ENCODE results near the gene ZNF579. TPM values are rescaled to one million over a fixed set of nuclear protein-coding genes. Genes with fewer than 3 reads are reported as not detected.

The ZNF579 gene
- total and polyA plus RNA-seq, 2 donors (not counting 3 experiments of a cell fraction or from before 2014, with no cell fraction given) = 11.6 to 15.7 TPM

DNA sequence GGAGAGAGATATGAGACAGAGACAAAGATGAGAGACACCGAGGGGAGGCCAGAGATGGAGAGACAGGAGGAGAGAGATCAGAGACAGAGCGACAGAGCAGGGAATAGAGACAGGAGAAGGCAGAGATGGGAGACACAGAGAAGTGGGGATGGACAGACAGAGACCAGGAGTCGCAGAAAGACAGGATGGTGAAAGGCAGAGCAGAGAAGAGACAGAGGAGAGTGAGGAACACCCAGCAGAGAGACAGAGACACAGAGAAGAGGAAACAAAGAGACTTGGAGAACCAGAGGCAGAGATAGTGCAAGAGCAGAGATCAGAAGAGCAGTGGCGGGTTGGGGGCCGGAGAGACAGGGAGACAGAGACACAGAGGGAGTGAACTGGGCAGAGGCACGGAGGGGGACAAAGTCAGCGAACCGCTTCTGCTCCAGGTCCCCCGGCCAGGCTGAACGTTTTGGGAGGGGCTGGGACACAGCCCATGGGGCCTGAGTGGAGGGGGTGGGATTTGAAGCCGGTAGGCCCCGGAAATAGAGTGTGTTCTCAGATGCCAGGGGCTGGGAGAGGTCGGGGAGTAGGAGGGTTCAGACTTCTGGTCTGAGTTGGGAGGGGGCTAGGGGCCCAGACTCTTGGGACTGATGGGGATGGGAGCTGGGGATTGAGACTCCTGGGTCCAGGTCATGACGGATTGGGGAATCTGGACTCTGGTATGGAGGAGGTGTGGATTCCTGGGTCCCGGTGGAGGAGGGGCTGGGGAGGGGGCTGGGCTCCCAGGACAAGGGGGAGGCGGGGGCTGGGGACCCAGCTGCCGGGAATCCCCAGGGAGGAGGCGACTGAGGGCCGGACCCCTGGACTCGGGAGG, 654 bp downstream of the ZNF579 start:
- dilution Hi-C loops (cut with MboI; ENCODE audit: extremely low pct_ligation_motif_present, low sequenced_read_pairs) = no loop called here
- H2AFZ ChIP-seq (ENCODE audit: low read depth, low read length) = peak overlapping the region; percentile 79
- peak overlapping the region; percentile 61 for H3K4me2 ChIP-seq (ENCODE audit: insufficient read depth, low read length)
- ChIA-PET POLR2A (interaction anchor here (0.6 kb wide), 1 partner anchor 34 kb away, joined by 5 read pairs; no protein-coding TSS in a partner anchor), CTCF (interaction anchor here (1.0 kb wide), 1 partner anchor 76 kb away, joined by 3 read pairs; no protein-coding TSS in a partner anchor)
- BruUV-seq (replicated peaks) = TSS peak; percentile 26
- DNase-seq (ENCODE audit: low read depth, low spot score) (peak; percentile 5), FAIRE-seq (no peak)
- peak overlapping the region; percentile 49 to 98 (median 84) for H3K4me3 ChIP-seq (replicated peaks in 1 of 3; ENCODE audit: insufficient read depth in 1 of 3, low read depth in 1 of 3, low read length in 3 of 3)
- peaks cover 4% of the 10 kb centered on the region for H3K4me1 ChIP-seq (ENCODE audit: control insufficient read depth, extremely low read depth, insufficient read depth, low read length)
- H3K27me3 ChIP-seq (ENCODE audit: control insufficient read depth in 2 of 2, insufficient read depth in 2 of 2, low read length in 2 of 2) = peaks cover 3 to 6% of the 10 kb centered on the region in 2 experiments
- H3K27ac ChIP-seq (ENCODE audit: insufficient read depth, low read depth, low read length) = peak overlapping the region; percentile 59
- intact Hi-C loops (cut with micrococcal nuclease) = loop anchor here (1.0 to 2.0 kb wide), 3 partner anchors 19 to 63 kb away; partner anchors contain the start of gene FIZ1
- peaks cover 12% of the 10 kb centered on the region for H3K79me2 ChIP-seq (ENCODE audit: control insufficient read depth, insufficient read depth, low read length)
- TF ChIP-seq, protein P1, sequence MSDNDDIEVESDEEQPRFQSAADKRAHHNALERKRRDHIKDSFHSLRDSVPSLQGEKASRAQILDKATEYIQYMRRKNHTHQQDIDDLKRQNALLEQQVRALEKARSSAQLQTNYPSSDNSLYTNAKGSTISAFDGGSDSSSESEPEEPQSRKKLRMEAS (IDR thresholded peaks at IDR 0.05; ENCODE audit: insufficient read depth, insufficient read length) = no peak
- TF ChIP-seq POLR2A (IDR thresholded peaks at IDR 0.05; ENCODE audit: low read depth, low read length) = peak; percentile 17
- no peaks in the 10 kb centered on the region for H4K20me1 ChIP-seq (replicated peaks; ENCODE audit: control insufficient read depth, extremely low read depth, insufficient read depth, low read length)
- H3K9me3 ChIP-seq (replicated peaks; ENCODE audit: control insufficient read depth, insufficient read depth, low read length) = no peaks in the 10 kb centered on the region
- no peaks in the 10 kb centered on the region for H3K9me1 ChIP-seq (replicated peaks; ENCODE audit: control insufficient read depth, extremely low read depth, insufficient read depth, low read length)
- peaks cover 0 to 7% of the 10 kb centered on the region in 2 experiments for H3K36me3 ChIP-seq (ENCODE audit: control insufficient read depth in 2 of 2, extremely low read depth in 1 of 2, insufficient read depth in 2 of 2, low read length in 2 of 2)
- peak overlapping the region; percentile 83 for H3K9ac ChIP-seq (replicated peaks; ENCODE audit: extremely low read depth, insufficient read depth, low read length)

DNA sequence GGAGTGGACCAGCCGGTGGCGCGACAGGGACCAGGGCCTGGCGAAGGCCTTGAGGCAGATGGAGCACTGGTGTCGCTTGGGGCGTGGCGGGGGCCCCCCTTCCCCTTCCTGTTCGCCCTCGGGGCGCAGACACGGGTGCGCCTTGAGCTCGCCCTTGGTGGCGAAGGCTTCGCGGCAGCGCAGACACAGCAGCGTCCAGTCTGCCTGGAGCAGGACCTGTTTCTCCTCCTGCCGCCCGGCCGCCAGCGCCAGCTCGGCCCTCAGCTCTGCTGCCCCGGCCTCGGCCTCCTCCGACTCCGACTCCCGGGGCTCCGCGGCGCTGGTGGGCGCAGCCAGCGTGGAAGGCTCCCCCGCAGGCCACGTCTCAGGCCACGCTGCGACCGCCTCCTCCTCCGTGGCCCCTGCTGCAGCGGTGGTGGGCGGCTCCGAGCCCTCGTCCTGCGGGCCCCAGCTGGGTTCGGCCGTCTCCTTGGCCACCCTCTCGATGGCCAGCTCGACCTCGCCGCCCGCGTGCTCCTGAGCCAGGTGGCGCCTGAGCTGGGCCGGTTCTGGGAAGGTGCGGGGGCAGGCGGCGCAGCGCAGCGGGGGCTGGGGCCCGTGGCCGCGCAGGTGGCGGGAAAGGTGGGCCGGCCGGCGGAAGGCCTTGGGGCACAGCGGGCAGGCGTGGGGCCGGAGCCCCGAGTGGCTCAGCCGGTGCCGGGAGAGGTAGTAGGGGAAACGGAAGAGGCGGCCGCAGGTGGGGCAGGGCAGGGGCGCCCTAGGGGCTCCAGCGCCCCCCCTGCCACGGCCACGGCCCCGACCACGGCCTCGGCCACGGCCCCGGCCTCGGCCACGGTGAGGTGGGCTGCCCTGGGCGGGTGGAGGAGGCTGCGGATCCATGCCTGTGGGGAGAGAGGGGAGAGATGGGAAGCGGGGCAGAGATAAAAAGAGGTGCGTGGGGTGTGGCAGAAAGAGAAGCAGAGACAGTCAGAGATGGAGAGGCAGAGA, 1.6 kb downstream of the ZNF579 start:
- intact Hi-C loops (cut with micrococcal nuclease) (no loop called here), dilution Hi-C loops (cut with MboI; ENCODE audit: extremely low pct_ligation_motif_present, low sequenced_read_pairs) (no loop called here)
- CTCF ChIA-PET = no interaction called here
- Histone ChIP-seq H3K4me3 (replicated peaks in 1 of 3; ENCODE audit: insufficient read depth in 1 of 3, low read depth in 1 of 3, low read length in 3 of 3) (no peak overlapping the region), H3K9me1 (replicated peaks; ENCODE audit: control insufficient read depth, extremely low read depth, insufficient read depth, low read length) (no peaks in the 10 kb centered on the region), H3K27ac (ENCODE audit: insufficient read depth, low read depth, low read length) (no peak overlapping the region), H3K27me3 (ENCODE audit: control insufficient read depth in 2 of 2, insufficient read depth in 2 of 2, low read length in 2 of 2) (no peaks in the 10 kb centered on the region), H3K79me2 (ENCODE audit: control insufficient read depth, insufficient read depth, low read length) (peaks cover 12% of the 10 kb centered on the region), H3K36me3 (ENCODE audit: control insufficient read depth in 2 of 2, extremely low read depth in 1 of 2, insufficient read depth in 2 of 2, low read length in 2 of 2) (peaks cover 0 to 7% of the 10 kb centered on the region in 2 experiments), H3K9ac (replicated peaks; ENCODE audit: extremely low read depth, insufficient read depth, low read length) (peak overlapping the region; percentile 83), H3K9me3 (replicated peaks; ENCODE audit: control insufficient read depth, insufficient read depth, low read length) (no peaks in the 10 kb centered on the region), H2AFZ (ENCODE audit: low read depth, low read length) (no peak overlapping the region), H3K4me1 (ENCODE audit: control insufficient read depth, extremely low read depth, insufficient read depth, low read length) (peaks cover 4% of the 10 kb centered on the region), H4K20me1 (replicated peaks; ENCODE audit: control insufficient read depth, extremely low read depth, insufficient read depth, low read length) (no peaks in the 10 kb centered on the region), H3K4me2 (ENCODE audit: insufficient read depth, low read length) (peak overlapping the region; percentile 61)
- POLR2A ChIA-PET = no interaction called here
- DNase-seq (ENCODE audit: low read depth, low spot score) = no peak
- TF ChIP-seq POLR2A (IDR thresholded peaks at IDR 0.05; ENCODE audit: low read depth, low read length) = no peak
- no peak for TF ChIP-seq MYC (IDR thresholded peaks at IDR 0.05; ENCODE audit: low read depth, low read length)
- no peak for TF ChIP-seq JUN (IDR thresholded peaks at IDR 0.05; ENCODE audit: borderline replicate concordance, insufficient read depth, insufficient read length, low read depth)
- TF ChIP-seq POLR2AphosphoS5 (IDR thresholded peaks at IDR 0.05; ENCODE audit: insufficient read depth, low read depth, low read length) = no peak
- TF ChIP-seq GATA2 (IDR thresholded peaks at IDR 0.05; ENCODE audit: insufficient read depth, insufficient read length, low read depth, low read length) = no peak
- TF ChIP-seq EZH2 (IDR thresholded peaks at IDR 0.05; ENCODE audit: borderline replicate concordance, low read depth, low read length, severe bottlenecking) = no peak
- TF ChIP-seq, protein P2, sequence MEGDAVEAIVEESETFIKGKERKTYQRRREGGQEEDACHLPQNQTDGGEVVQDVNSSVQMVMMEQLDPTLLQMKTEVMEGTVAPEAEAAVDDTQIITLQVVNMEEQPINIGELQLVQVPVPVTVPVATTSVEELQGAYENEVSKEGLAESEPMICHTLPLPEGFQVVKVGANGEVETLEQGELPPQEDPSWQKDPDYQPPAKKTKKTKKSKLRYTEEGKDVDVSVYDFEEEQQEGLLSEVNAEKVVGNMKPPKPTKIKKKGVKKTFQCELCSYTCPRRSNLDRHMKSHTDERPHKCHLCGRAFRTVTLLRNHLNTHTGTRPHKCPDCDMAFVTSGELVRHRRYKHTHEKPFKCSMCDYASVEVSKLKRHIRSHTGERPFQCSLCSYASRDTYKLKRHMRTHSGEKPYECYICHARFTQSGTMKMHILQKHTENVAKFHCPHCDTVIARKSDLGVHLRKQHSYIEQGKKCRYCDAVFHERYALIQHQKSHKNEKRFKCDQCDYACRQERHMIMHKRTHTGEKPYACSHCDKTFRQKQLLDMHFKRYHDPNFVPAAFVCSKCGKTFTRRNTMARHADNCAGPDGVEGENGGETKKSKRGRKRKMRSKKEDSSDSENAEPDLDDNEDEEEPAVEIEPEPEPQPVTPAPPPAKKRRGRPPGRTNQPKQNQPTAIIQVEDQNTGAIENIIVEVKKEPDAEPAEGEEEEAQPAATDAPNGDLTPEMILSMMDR (IDR thresholded peaks at IDR 0.05; ENCODE audit: extremely low read depth in 1 of 2, insufficient read depth in 1 of 2, low read depth in 1 of 2, low read length in 2 of 2) = no peak
- FAIRE-seq = no peak
- no TSS peak for BruUV-seq (replicated peaks)
